HFFc6 (cell line): Measurements from ENCODE around the gene TMEM121B. TPM values are rescaled to one million over a fixed set of nuclear protein-coding genes. Genes with fewer than 3 reads are reported as not detected.

Source experiments
- DNase-seq: peaks from one replicate; pipeline ENCODE4 v3.0.0-alpha.2; 2018
- H3K27ac Mint-ChIP-seq: 2 replicates; pipeline ENCODE4 v1.8.0; 2020; ENCODE audit warnings: mild to moderate bottlenecking, mixed read lengths
- H3K27me3 Mint-ChIP-seq: 2 replicates; pipeline ENCODE4 v1.8.0; 2021; ENCODE audit warnings: mild to moderate bottlenecking, moderate library complexity, mixed read lengths; ENCODE audit not compliant: insufficient read depth
- H3K36me3 Mint-ChIP-seq: 2 replicates; pipeline ENCODE4 v1.8.0; 2021; ENCODE audit warnings: low read depth, mixed read lengths
- H3K4me1 Mint-ChIP-seq: 2 replicates; pipeline ENCODE4 v1.8.0; 2020; ENCODE audit warnings: low read depth, mixed read lengths
- H3K4me3 Mint-ChIP-seq: 2 replicates; pipeline ENCODE4 v1.8.0; 2020; ENCODE audit warnings: mild to moderate bottlenecking, moderate library complexity, mixed read lengths
- H3K9me3 Mint-ChIP-seq: 2 replicates; pipeline ENCODE4 v1.8.0; 2020; ENCODE audit warnings: mild to moderate bottlenecking, mixed read lengths
- total RNA-seq, 6 experiments: library from RNA; stranded (reverse); fragmentation: NEBNext Ultra II Directional; extraction: Animal tissue kit (Norgen Biotek cat#: 25700); gene quantifications; 2 replicates in 1 of 6; 3 replicates in 5 of 6; pipeline ENCODE4 v1.2.3, GENCODE V29; 2021
- TF ChIP-seq, protein P1 (sequence below): fragments of 200-600 bp; sonication (generic); IDR thresholded peaks from 2 replicates; pipeline ENCODE4 v1.5.0; 2021; ENCODE audit warnings: antibody characterized with exemption, mild to moderate bottlenecking

The TMEM121B gene
- total RNA-seq, 6 experiments from 2014 or later, result 0.05 to 0.11 (median 0.07) TPM

DNA sequence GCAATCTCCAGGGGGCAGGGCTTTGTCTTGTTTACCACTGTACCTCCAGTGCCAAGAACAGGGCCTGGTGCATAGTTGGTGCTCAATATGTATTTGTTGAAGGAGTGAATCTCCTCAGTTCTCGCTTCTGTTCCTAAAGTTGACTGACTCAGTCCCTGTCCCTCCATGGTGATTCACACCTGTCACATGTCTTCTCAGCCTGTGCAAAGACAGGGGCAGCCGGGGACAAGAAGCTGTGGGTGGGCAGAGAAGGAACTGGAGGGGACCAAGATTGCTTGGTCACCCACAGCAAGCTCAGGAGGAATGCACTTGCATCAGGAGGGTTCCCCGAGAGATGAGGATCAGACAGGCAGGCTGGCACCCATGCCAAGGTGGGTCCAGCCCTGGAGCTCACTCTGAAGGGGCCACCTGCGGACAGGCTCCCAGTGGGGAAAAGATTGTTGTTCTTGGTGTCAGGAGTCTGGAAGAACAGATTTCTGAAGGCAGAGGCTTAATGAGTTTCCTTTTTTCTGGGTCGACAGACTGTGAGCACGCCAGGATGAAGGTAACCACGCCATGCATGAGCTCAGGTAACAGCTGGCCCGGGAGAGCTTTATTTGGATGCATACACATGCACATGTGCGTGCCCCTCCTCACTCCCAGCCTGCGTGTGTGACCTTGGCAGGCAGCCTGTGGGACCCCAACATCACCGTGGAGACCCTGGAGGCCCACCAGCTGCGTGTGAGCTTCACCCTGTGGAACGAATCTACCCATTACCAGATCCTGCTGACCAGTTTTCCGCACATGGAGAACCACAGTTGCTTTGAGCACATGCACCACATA lies 19.5 kb downstream of the TMEM121B start:
- TF ChIP-seq, protein P1, sequence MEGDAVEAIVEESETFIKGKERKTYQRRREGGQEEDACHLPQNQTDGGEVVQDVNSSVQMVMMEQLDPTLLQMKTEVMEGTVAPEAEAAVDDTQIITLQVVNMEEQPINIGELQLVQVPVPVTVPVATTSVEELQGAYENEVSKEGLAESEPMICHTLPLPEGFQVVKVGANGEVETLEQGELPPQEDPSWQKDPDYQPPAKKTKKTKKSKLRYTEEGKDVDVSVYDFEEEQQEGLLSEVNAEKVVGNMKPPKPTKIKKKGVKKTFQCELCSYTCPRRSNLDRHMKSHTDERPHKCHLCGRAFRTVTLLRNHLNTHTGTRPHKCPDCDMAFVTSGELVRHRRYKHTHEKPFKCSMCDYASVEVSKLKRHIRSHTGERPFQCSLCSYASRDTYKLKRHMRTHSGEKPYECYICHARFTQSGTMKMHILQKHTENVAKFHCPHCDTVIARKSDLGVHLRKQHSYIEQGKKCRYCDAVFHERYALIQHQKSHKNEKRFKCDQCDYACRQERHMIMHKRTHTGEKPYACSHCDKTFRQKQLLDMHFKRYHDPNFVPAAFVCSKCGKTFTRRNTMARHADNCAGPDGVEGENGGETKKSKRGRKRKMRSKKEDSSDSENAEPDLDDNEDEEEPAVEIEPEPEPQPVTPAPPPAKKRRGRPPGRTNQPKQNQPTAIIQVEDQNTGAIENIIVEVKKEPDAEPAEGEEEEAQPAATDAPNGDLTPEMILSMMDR, result no peak
- no peak overlapping the region for H3K4me3 Mint-ChIP-seq

DNA sequence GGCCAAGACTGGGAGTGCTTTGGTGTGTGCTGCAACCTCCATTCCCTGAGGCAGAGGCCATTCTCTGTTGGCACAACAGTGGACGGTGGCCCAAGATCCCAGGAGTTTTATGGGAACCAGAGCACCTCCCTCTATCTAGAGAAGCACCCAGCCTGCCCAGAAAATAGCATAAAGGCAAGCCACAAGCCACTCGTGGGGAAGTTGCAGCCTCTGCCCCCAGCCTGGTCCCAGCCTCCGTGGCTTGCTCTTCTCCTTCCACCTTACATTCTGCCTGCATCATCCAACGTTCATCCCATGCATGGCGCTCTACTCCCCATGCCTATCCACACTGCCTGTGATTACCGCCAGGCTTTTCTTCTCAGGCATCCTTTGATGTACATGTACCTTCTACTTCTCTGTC lies 20.5 kb downstream of the TMEM121B start:
- Mint-ChIP-seq H3K27ac (no peak overlapping the region), H3K36me3 (peaks cover 15% of the 10 kb centered on the region), H3K4me1 (peaks cover 5% of the 10 kb centered on the region; the same call in 1 of the 2 replicates), H3K9me3 (no peaks in the 10 kb centered on the region), H3K27me3 (no peaks in the 10 kb centered on the region; the same call in 1 of the 2 replicates), H3K4me3 (no peak overlapping the region)
- DNase-seq, result no peak
- TF ChIP-seq, protein P1, result no peak

More for the DNA sequence above, 19.5 kb downstream of the TMEM121B start:
- Mint-ChIP-seq H3K27me3 (no peaks in the 10 kb centered on the region; the same call in 1 of the 2 replicates), H3K4me1 (peaks cover 5% of the 10 kb centered on the region; the same call in 1 of the 2 replicates), H3K36me3 (peaks cover 15% of the 10 kb centered on the region), H3K9me3 (no peaks in the 10 kb centered on the region), H3K27ac (no peak overlapping the region)
- DNase-seq, result no peak

DNA sequence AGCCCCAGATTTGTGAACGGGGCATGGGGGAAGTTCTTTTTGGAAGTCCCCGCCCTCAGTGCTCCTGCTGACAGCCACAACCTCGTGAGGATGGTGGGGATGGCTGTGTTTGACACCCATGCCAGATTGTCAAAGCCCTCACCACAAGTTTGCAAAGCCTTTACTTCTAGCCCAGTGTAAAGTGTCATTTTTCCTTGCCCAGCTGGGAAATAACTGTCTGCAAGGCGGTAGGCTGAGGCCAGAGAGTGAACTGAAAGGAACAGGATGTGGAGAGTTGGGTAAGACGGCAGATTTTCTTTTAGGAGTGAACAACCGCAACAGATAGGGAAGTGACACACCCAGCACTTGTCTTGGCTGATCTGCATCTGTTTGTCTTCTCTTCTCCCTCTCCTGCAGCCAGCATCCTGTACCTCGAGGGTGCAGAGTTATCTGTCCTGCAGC lies 22.8 kb downstream of the TMEM121B start:
- no peaks in the 10 kb centered on the region for H3K4me1 Mint-ChIP-seq
- no peaks in the 10 kb centered on the region for H3K9me3 Mint-ChIP-seq
- H3K27ac Mint-ChIP-seq, result no peak overlapping the region
- TF ChIP-seq, protein P1, result no peak
- DNase-seq, result no peak
- no peaks in the 10 kb centered on the region; the same call in 1 of the 2 replicates for H3K27me3 Mint-ChIP-seq
- H3K36me3 Mint-ChIP-seq, result peaks cover 15% of the 10 kb centered on the region
- H3K4me3 Mint-ChIP-seq, result no peak overlapping the region

DNA sequence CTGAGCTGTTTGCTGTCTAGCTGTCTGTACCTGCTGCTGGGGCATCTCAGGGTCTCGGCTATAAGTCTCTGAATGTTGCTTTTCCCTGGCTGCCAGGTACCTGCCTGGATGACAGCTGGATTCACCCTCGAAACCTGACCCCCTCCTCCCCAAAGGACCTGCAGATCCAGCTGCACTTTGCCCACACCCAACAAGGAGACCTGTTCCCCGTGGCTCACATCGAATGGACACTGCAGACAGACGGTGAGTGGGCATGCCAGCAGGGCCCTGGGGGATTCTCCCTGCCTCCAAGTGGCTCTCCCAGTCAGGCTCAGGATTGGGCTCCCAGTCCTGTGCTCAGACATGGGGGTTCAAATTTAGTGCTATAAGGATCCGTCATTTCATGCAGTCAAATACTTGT lies 23.5 kb downstream of the TMEM121B start:
- Mint-ChIP-seq H3K36me3 (peaks cover 15% of the 10 kb centered on the region), H3K4me3 (no peak overlapping the region), H3K9me3 (no peaks in the 10 kb centered on the region), H3K27ac (no peak overlapping the region), H3K27me3 (no peaks in the 10 kb centered on the region; the same call in 1 of the 2 replicates), H3K4me1 (no peaks in the 10 kb centered on the region)
- DNase-seq, result no peak
- TF ChIP-seq, protein P1, result no peak

DNA sequence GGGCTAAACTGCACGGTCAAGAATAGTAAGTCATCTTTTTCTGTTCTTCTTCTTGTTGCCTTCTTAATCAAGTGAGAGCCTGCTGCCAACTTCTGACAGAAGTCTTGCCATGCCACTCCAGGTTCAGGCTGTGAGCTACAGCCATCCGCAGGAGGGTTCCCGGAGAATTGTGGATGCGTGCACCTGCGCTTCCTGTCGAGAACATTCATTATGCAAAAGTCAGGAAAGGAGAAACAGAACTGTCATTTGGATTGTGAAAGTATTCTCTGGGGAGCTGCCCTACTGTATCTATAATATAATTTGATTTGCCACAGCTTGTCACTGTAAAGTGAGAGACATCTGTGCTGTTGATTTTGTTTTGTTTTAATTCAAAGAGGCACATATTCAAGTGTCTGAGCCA lies 24.1 kb downstream of the TMEM121B start:
- TF ChIP-seq, protein P1, result no peak
- H3K27me3 Mint-ChIP-seq, result no peaks in the 10 kb centered on the region; the same call in 1 of the 2 replicates
- H3K9me3 Mint-ChIP-seq, result no peaks in the 10 kb centered on the region
- H3K36me3 Mint-ChIP-seq, result peaks cover 11% of the 10 kb centered on the region
- no peaks in the 10 kb centered on the region for H3K4me1 Mint-ChIP-seq
- DNase-seq, result no peak
- no peak overlapping the region for H3K4me3 Mint-ChIP-seq
- H3K27ac Mint-ChIP-seq, result no peak overlapping the region
